DMS 273 (cell line): ENCODE measurements around the gene FGF1.

ENCODE experiments used
- DNase-seq: peaks from one replicate; lab custom pipeline; 2025; ENCODE audit not compliant: unreplicated experiment; lab: John Stamatoyannopoulos, UW

The FGF1 gene

DNA sequence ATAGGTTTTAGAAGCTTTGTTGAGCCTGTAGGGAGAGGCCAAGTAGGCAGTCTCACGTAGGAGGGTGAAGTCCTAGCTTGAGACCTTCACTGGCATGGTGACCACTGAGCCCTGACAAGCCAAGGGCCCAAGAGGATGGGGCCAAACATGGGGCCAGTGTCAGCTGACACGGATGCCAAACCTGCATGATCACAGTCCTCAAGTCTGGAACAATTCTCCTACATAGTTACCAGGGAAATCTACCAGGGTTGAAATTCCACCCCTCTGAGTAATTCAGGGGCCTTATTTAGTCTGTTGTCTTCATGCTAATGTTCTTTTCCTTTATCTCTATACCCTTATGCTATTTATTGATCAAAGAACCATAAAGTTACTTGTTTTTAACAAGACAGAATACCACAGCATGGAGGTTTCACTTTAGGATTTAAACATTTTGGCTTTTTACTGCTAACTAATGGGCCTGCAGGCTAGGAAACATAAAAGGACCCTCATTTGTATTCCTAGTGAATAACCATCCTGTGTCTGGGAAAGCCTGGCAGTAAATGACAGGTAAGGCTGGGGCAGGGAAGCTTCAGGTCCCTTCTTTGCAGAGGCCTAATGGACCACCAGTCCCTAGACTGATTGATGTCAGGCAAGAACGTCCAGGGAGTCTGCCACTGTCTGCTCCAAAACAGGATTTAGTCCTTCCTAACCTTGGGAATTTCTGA is 140.8 kb downstream of the FGF1 start:
- DNase-seq, result no peak

DNA sequence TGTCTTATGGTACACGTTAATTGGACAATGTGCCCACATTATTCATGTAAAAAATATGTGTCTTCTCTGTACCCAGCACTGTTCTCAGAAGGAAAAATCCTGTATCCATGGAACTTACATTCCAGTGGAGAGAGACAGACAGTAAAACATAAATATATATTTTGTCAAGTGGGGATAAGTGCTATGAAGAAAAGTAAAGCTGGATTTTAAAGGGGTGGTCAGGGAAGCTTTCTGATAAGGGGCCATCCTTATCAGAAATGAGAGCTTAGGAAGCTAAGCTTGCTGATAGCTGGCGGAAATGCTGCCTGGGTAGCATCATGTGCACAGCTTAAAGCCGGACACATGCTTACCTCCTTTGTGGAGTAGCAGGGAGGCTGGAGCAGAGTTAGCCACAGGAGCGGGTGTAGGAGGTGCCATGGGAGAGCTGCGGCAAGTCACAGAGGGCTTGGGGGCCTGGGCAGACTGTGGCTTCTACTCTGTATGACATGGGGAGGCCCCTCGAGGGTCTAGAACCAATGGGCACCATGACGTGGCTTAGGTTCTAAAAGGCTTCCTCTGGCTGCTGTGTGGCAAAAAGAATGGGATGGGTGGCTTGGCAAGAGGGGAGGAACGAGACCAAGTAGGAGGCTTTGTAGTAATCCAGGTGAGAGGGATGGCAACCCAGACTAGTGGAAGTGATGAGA is 141.7 kb downstream of the FGF1 start:
- DNase-seq, result no peak

DNA sequence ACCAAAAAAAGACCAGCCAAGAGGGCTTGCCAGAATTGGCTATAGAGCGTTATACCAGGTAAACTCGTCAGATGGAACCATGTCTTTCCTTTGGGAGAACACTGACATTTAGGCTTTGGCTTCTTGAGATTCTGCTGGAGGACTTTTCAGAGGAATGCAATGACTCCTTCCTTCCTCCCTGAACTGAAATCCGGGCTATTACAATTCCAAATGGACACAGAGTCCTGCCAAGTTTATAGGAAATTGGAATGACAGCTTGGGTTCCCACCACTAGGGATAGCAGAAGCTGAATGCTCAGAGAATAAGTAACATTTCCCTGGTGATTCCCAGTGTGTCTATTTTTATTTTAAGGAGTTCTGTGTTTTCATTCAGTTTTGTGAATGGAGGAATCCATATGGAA is 143.0 kb downstream of the FGF1 start:
- DNase-seq, result peak; percentile 28
